ENCODE data around the gene CYBB. TPM values are rescaled to one million over a fixed set of nuclear protein-coding genes. Genes with fewer than 3 reads are reported as not detected.

Gene CYBB
- total and polyA plus RNA-seq, 2 experiments from 2014 or later = 0.06 TPM; not detected in 1

- TF ChIP-seq, protein P1, sequence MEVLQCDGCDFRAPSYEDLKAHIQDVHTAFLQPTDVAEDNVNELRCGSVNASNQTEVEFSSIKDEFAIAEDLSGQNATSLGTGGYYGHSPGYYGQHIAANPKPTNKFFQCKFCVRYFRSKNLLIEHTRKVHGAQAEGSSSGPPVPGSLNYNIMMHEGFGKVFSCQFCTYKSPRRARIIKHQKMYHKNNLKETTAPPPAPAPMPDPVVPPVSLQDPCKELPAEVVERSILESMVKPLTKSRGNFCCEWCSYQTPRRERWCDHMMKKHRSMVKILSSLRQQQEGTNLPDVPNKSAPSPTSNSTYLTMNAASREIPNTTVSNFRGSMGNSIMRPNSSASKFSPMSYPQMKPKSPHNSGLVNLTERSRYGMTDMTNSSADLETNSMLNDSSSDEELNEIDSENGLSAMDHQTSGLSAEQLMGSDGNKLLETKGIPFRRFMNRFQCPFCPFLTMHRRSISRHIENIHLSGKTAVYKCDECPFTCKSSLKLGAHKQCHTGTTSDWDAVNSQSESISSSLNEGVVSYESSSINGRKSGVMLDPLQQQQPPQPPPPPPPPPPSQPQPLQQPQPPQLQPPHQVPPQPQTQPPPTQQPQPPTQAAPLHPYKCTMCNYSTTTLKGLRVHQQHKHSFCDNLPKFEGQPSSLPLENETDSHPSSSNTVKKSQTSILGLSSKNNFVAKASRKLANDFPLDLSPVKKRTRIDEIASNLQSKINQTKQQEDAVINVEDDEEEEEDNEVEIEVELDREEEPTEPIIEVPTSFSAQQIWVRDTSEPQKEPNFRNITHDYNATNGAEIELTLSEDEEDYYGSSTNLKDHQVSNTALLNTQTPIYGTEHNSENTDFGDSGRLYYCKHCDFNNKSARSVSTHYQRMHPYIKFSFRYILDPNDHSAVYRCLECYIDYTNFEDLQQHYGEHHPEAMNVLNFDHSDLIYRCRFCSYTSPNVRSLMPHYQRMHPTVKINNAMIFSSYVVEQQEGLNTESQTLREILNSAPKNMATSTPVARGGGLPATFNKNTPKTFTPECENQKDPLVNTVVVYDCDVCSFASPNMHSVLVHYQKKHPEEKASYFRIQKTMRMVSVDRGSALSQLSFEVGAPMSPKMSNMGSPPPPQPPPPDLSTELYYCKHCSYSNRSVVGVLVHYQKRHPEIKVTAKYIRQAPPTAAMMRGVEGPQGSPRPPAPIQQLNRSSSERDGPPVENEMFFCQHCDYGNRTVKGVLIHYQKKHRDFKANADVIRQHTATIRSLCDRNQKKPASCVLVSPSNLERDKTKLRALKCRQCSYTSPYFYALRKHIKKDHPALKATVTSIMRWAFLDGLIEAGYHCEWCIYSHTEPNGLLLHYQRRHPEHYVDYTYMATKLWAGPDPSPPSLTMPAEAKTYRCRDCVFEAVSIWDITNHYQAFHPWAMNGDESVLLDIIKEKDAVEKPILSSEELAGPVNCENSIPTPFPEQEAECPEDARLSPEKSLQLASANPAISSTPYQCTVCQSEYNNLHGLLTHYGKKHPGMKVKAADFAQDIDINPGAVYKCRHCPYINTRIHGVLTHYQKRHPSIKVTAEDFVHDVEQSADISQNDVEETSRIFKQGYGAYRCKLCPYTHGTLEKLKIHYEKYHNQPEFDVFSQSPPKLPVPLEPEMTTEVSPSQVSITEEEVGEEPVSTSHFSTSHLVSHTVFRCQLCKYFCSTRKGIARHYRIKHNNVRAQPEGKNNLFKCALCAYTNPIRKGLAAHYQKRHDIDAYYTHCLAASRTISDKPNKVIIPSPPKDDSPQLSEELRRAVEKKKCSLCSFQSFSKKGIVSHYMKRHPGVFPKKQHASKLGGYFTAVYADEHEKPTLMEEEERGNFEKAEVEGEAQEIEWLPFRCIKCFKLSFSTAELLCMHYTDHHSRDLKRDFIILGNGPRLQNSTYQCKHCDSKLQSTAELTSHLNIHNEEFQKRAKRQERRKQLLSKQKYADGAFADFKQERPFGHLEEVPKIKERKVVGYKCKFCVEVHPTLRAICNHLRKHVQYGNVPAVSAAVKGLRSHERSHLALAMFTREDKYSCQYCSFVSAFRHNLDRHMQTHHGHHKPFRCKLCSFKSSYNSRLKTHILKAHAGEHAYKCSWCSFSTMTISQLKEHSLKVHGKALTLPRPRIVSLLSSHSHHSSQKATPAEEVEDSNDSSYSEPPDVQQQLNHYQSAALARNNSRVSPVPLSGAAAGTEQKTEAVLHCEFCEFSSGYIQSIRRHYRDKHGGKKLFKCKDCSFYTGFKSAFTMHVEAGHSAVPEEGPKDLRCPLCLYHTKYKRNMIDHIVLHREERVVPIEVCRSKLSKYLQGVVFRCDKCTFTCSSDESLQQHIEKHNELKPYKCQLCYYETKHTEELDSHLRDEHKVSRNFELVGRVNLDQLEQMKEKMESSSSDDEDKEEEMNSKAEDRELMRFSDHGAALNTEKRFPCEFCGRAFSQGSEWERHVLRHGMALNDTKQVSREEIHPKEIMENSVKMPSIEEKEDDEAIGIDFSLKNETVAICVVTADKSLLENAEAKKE (CRISPR knock-in tag; IDR thresholded peaks at IDR 0.05) = no peak
- TF ChIP-seq POLR2AphosphoS5 (IDR thresholded peaks at IDR 0.05; ENCODE audit: low read depth) (no peak), ZNF114 (CRISPR knock-in tag; IDR thresholded peaks at IDR 0.05) (no peak), EZH2 (IDR thresholded peaks at IDR 0.05; ENCODE audit: low read depth, unreplicated experiment) (no peak), ZNF331 (CRISPR knock-in tag; IDR thresholded peaks at IDR 0.05; ENCODE audit: low read depth) (no peak), CREB1 (CRISPR knock-in tag; IDR thresholded peaks at IDR 0.05; ENCODE audit: low read depth) (no peak), EZH2phosphoT487 (IDR thresholded peaks at IDR 0.05; ENCODE audit: unreplicated experiment) (no peak)
Observed at GRCh38 chrX:37776987-37777325, 2.9 kb upstream of the CYBB start (continued).

- no peak overlapping the region for H3K4me2 ChIP-seq
- H3K4me3 ChIP-seq = no peak overlapping the region
- no peaks in the 10 kb centered on the region for H3K27me3 Mint-ChIP-seq (ENCODE audit: insufficient read depth, low read depth, poor library complexity)
- no peak overlapping the region for H3K27ac ChIP-seq (ENCODE audit: low read depth)
- H3K36me3 ChIP-seq (ENCODE audit: insufficient read depth) = no peaks in the 10 kb centered on the region
- H3K4me3 Mint-ChIP-seq = no peak overlapping the region
- H3K4me1 ChIP-seq (ENCODE audit: insufficient read depth) = no peaks in the 10 kb centered on the region
- H2AFZ ChIP-seq = no peak overlapping the region
- H3K79me2 ChIP-seq (replicated peaks; ENCODE audit: insufficient read depth) = no peaks in the 10 kb centered on the region
- ATAC-seq = no peak
- H3K9me2 ChIP-seq (ENCODE audit: insufficient read depth) = no peaks in the 10 kb centered on the region
- no peak for DNase-seq (ENCODE audit: low spot score)
- no peak overlapping the region for H3K27ac Mint-ChIP-seq
- H4K20me1 ChIP-seq (replicated peaks; ENCODE audit: insufficient read depth) = no peaks in the 10 kb centered on the region
- H3K27me3 ChIP-seq (ENCODE audit: insufficient read depth) = no peaks in the 10 kb centered on the region
- H3K4me1 Mint-ChIP-seq = peaks cover 2% of the 10 kb centered on the region; the same call in 2 of the 3 replicates
- no peaks in the 10 kb centered on the region for H3K9me3 Mint-ChIP-seq
- no peaks in the 10 kb centered on the region for H3K36me3 Mint-ChIP-seq (ENCODE audit: low read depth)
- no peak for TF ChIP-seq REST (IDR thresholded peaks at IDR 0.05; ENCODE audit: unreplicated experiment)
- TF ChIP-seq POLR2AphosphoS5 (IDR thresholded peaks at IDR 0.05; ENCODE audit: low read depth) = no peak
- no peak for TF ChIP-seq ZNF331 (CRISPR knock-in tag; IDR thresholded peaks at IDR 0.05; ENCODE audit: low read depth)
- TF ChIP-seq ETS1 (IDR thresholded peaks at IDR 0.05) = no peak
- H3F3A ChIP-seq (replicated peaks; ENCODE audit: low read depth) = no peaks in the 10 kb centered on the region
Observed at GRCh38 chrX:37781081-37781480, 1.2 kb downstream of the CYBB start.
